Measurements from ENCODE around the gene STOML3.

DNA sequence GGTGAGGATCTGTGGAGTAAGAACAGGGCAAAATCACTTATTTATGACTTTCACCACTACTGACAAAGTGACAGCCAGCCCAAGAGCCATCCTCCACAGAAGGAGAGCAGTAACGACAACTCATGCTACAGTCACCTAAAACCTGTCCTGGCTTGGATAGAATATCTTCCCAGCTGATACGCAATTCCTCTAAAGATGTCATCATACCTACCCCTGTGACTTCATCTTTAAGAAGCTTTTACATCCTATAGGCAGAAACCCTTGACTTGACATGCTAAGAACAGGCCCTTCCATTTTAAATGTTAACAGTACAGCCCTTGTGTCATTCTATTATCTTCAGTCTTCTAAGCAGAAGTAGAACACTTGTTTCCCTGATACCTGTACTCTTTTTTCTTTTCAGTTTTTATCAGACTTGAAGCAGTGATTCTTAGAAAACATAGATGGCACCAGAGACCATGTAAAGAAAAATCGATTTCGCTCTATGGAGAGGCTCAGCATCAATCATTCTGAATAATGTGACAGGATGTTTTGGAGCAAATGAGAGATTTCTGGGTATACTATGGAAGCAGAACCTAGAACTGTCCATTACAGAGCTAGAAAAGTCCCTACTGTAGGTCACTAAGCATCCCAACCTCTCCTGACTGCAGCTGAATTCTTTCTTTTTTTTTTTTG is 20.1 kb downstream of the STOML3 start:
- TF ChIP-seq, protein P1, sequence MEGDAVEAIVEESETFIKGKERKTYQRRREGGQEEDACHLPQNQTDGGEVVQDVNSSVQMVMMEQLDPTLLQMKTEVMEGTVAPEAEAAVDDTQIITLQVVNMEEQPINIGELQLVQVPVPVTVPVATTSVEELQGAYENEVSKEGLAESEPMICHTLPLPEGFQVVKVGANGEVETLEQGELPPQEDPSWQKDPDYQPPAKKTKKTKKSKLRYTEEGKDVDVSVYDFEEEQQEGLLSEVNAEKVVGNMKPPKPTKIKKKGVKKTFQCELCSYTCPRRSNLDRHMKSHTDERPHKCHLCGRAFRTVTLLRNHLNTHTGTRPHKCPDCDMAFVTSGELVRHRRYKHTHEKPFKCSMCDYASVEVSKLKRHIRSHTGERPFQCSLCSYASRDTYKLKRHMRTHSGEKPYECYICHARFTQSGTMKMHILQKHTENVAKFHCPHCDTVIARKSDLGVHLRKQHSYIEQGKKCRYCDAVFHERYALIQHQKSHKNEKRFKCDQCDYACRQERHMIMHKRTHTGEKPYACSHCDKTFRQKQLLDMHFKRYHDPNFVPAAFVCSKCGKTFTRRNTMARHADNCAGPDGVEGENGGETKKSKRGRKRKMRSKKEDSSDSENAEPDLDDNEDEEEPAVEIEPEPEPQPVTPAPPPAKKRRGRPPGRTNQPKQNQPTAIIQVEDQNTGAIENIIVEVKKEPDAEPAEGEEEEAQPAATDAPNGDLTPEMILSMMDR (IDR thresholded peaks at IDR 0.05) = no peak
- TF ChIP-seq POLR2A (IDR thresholded peaks at IDR 0.05) = no peak
